ENCODE data around the gene LEF1. TPM values are rescaled to one million over a fixed set of nuclear protein-coding genes. Genes with fewer than 3 reads are reported as not detected.

Gene LEF1
- total and polyA plus RNA-seq, 9 of the 15 experiments (the other 6 are each of a cell fraction or from before 2014, with no cell fraction given): 15.1 to 81.1 (median 29.7) TPM

GRCh38 chr4:108068442-108068841, 100.3 kb downstream of the LEF1 start:
- intact Hi-C loops (cut with micrococcal nuclease): no loop called here
- no peaks in the 10 kb centered on the region for H3K4me1 ChIP-seq (replicated peaks in 1 of 2; ENCODE audit: control insufficient read depth in 2 of 2, insufficient read depth in 2 of 2, low read length in 2 of 2)
- no peak overlapping the region for H3K27ac ChIP-seq (ENCODE audit: extremely low read depth, low read depth, low read length)
- no peak for TF ChIP-seq KHSRP (IDR thresholded peaks at IDR 0.05)
- TF ChIP-seq PCBP1 (IDR thresholded peaks at IDR 0.05; ENCODE audit: low read depth, low read length, poor library complexity, severe bottlenecking): no peak
- TF ChIP-seq U2AF1 (optimal IDR thresholded peaks at IDR 0.05; ENCODE audit: low read depth, low read length): no peak
- TF ChIP-seq C11orf30 (IDR thresholded peaks at IDR 0.05; ENCODE audit: low read depth): peak; percentile 44; the same call in 1 of the 2 replicates
- peak; percentile 74 for TF ChIP-seq ZNF316 (IDR thresholded peaks at IDR 0.05)
- no peak overlapping the region for H3K9ac ChIP-seq (ENCODE audit: insufficient read depth in 1 of 2, low read depth in 2 of 2, low read length in 2 of 2)
- POLR2A ChIA-PET: interaction anchor here (1.6 kb wide), 1 partner anchor 21 kb away, joined by 3 read pairs; no protein-coding TSS in a partner anchor
- H3K9me1 ChIP-seq (ENCODE audit: control insufficient read depth, insufficient read depth, low read length): no peaks in the 10 kb centered on the region
- no peak overlapping the region for H3K4me3 ChIP-seq
- no peaks in the 10 kb centered on the region for H3K79me2 ChIP-seq (ENCODE audit: control insufficient read depth, insufficient read depth, low read length)
- no TSS peak for BruUV-seq (replicated peaks)
- H3K27me3 ChIP-seq (ENCODE audit: control insufficient read depth in 2 of 2, insufficient read depth in 2 of 2, low read length in 2 of 2): no peaks in the 10 kb centered on the region
- ATAC-seq (no peak), DNase-seq (ENCODE audit: extremely low read depth in 1 of 4, low spot score in 3 of 4) (no peak), FAIRE-seq (no peak)
- H3K36me3 ChIP-seq (ENCODE audit: control insufficient read depth, insufficient read depth, low read length): peaks cover 5% of the 10 kb centered on the region; the same call in 2 of the 3 replicates
- CTCF ChIA-PET (ENCODE audit: low intra/inter-chr PET ratio): no interaction called here
- no peaks in the 10 kb centered on the region for H3K9me3 ChIP-seq (replicated peaks; ENCODE audit: control insufficient read depth, insufficient read depth, low read depth, low read length)
- in situ Hi-C loops (cut with MboI): no loop called here
- H3K4me2 ChIP-seq (ENCODE audit: insufficient read depth, low read length): no peak overlapping the region
- no peak overlapping the region for H2AFZ ChIP-seq (ENCODE audit: low read depth, low read length)
- no peaks in the 10 kb centered on the region for H4K20me1 ChIP-seq (replicated peaks; ENCODE audit: control insufficient read depth, insufficient read depth, low read length)

GRCh38 chr4:108060686-108061321, 107.9 kb downstream of the LEF1 start:
- no peaks in the 10 kb centered on the region for H3K9me3 ChIP-seq (replicated peaks; ENCODE audit: control insufficient read depth, insufficient read depth, low read depth, low read length)
- ChIA-PET CTCF (ENCODE audit: low intra/inter-chr PET ratio) (interaction anchor here (0.7 to 0.9 kb wide), 3 partner anchors 453 to 1345 kb away, joined by 3 to 8 read pairs (median 3); no protein-coding TSS in a partner anchor), POLR2A (interaction anchor here (1.6 kb wide), 1 partner anchor 14 kb away, joined by 5 read pairs; no protein-coding TSS in a partner anchor)
- no peak for ATAC-seq
- in situ Hi-C loops (cut with MboI) (no loop called here), intact Hi-C loops (cut with micrococcal nuclease) (loop anchor here (2.0 kb wide), 1 partner anchor 30 kb away; no protein-coding TSS in a partner anchor)
- no peaks in the 10 kb centered on the region for H3K9me1 ChIP-seq (ENCODE audit: control insufficient read depth, insufficient read depth, low read length)
- no peak for DNase-seq (ENCODE audit: extremely low read depth in 1 of 4, low spot score in 3 of 4)
- FAIRE-seq: no peak
- no peaks in the 10 kb centered on the region for H3K4me1 ChIP-seq (replicated peaks in 1 of 2; ENCODE audit: control insufficient read depth in 2 of 2, insufficient read depth in 2 of 2, low read length in 2 of 2)
- no peaks in the 10 kb centered on the region for H3K79me2 ChIP-seq (ENCODE audit: control insufficient read depth, insufficient read depth, low read length)
- H3K27ac ChIP-seq (ENCODE audit: extremely low read depth, low read depth, low read length): no peak overlapping the region
- no peaks in the 10 kb centered on the region for H4K20me1 ChIP-seq (replicated peaks; ENCODE audit: control insufficient read depth, insufficient read depth, low read length)
- no peak overlapping the region for H3K4me3 ChIP-seq
- H3K9ac ChIP-seq (ENCODE audit: insufficient read depth in 1 of 2, low read depth in 2 of 2, low read length in 2 of 2): no peak overlapping the region
- H2AFZ ChIP-seq (ENCODE audit: low read depth, low read length): no peak overlapping the region
- H3K4me2 ChIP-seq (ENCODE audit: insufficient read depth, low read length): no peak overlapping the region
- no TSS peak for BruUV-seq (replicated peaks)
- H3K36me3 ChIP-seq (ENCODE audit: control insufficient read depth, insufficient read depth, low read length): peaks cover 6% of the 10 kb centered on the region; the same call in 2 of the 3 replicates
- WGBS (ENCODE audit: insufficient coverage, low coverage, missing lambda C conversion rate): 57% methylated on average over 5 of the region's 5 CpGs
- H3K27me3 ChIP-seq (ENCODE audit: control insufficient read depth in 2 of 2, insufficient read depth in 2 of 2, low read length in 2 of 2): no peaks in the 10 kb centered on the region
- no peak for TF ChIP-seq ZNF584 (CRISPR knock-in tag; IDR thresholded peaks at IDR 0.05; ENCODE audit: low read depth)
- peak; percentile 50 for TF ChIP-seq NFE2 (IDR thresholded peaks at IDR 0.05; ENCODE audit: low read depth)
- peak; percentile 55; the same call in 1 of the 2 replicates for TF ChIP-seq MAFF (IDR thresholded peaks at IDR 0.05; ENCODE audit: low read length)
- peak; percentile 17; the same call in 1 of the 2 replicates for TF ChIP-seq MAFK (IDR thresholded peaks at IDR 0.05; ENCODE audit: low read length)
- peak; percentile 72 for TF ChIP-seq MAFG (tag; conservative IDR thresholded peaks at IDR 0.05)
- TF ChIP-seq, protein P1, sequence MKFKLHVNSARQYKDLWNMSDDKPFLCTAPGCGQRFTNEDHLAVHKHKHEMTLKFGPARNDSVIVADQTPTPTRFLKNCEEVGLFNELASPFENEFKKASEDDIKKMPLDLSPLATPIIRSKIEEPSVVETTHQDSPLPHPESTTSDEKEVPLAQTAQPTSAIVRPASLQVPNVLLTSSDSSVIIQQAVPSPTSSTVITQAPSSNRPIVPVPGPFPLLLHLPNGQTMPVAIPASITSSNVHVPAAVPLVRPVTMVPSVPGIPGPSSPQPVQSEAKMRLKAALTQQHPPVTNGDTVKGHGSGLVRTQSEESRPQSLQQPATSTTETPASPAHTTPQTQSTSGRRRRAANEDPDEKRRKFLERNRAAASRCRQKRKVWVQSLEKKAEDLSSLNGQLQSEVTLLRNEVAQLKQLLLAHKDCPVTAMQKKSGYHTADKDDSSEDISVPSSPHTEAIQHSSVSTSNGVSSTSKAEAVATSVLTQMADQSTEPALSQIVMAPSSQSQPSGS (CRISPR knock-in tag; IDR thresholded peaks at IDR 0.05): no peak
- TF ChIP-seq ZNF589 (CRISPR knock-in tag; IDR thresholded peaks at IDR 0.05; ENCODE audit: low read depth): no peak
- TF ChIP-seq C11orf30 (IDR thresholded peaks at IDR 0.05; ENCODE audit: low read depth): peak; percentile 73
- peak; percentile 88 for TF ChIP-seq ZNF316 (IDR thresholded peaks at IDR 0.05)
- no peak for TF ChIP-seq RFX5 (IDR thresholded peaks at IDR 0.05; ENCODE audit: low read depth, low read length)

All from K562 (cell line).